ENCODE results near the gene AARS2. TPM values are rescaled to one million over a fixed set of nuclear protein-coding genes. Genes with fewer than 3 reads are reported as not detected.

AARS2 gene
- polyA plus RNA-seq, 5 donors, result 14.2 to 17.4 (median 16.5) TPM

GRCh38 chr6:44301782-44302564 is 11.2 kb downstream of the AARS2 start:
- DNase-seq, result no peak

GRCh38 chr6:44301106-44301505 is 12.0 kb downstream of the AARS2 start:
- DNase-seq, result no peak

DNA sequence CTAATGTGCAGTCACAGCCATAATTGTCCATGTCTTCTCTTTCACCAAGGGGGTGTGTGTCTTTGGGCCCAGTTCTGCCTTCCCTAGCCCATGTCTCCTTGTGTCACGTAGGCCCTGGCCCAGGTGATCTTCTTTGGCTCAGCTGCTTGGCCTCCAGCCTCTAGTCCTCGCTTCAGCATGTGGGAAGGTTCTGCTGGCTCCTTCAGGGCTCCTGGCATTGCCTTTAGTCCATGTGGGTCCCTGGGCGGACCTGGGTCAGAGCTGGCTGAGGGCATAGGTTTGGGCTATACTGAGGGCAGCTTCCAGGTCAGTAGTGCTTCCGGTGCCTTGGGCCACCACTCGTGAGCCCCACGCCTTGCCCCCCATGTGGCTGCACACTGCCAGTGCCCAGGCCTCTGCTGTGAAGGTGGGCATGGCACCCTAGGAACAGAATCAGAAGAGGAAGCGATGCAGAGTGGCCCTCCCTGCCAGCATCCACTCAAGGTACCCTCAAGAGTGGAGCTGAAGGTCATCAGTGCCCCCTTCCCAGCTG is 12.8 kb downstream of the AARS2 start:
- no peak for DNase-seq

DNA sequence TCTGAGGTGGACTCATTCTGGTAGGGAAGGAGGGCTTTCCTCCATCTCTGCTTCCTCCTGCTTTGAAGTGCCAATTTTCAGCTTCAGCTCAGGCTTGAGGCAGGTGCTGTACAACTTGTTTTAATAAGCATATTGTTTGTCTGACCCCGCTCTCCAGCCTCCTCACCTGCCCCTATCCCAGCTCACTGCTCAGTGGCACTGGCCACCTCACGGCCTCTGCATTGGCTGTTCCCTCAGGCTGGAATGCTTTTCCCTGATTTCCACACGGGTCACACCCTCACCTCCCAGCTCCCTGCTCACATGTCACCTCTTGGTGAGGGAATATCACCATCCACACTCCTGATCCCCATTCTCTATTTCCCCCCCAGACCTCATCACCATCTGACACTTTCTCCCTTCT is 14.3 kb downstream of the AARS2 start:
- no peak for DNase-seq

GRCh38 chr6:44298055-44298803 is 14.9 kb downstream of the AARS2 start:
- DNase-seq, result no peak

- peak; percentile 33 to 42 for DNase-seq
Measured at GRCh38 chr6:44297063-44298038, 15.8 kb downstream of the AARS2 start.

- no peak for DNase-seq
Measured at GRCh38 chr6:44294832-44295791, 18.0 kb downstream of the AARS2 start.

DNA sequence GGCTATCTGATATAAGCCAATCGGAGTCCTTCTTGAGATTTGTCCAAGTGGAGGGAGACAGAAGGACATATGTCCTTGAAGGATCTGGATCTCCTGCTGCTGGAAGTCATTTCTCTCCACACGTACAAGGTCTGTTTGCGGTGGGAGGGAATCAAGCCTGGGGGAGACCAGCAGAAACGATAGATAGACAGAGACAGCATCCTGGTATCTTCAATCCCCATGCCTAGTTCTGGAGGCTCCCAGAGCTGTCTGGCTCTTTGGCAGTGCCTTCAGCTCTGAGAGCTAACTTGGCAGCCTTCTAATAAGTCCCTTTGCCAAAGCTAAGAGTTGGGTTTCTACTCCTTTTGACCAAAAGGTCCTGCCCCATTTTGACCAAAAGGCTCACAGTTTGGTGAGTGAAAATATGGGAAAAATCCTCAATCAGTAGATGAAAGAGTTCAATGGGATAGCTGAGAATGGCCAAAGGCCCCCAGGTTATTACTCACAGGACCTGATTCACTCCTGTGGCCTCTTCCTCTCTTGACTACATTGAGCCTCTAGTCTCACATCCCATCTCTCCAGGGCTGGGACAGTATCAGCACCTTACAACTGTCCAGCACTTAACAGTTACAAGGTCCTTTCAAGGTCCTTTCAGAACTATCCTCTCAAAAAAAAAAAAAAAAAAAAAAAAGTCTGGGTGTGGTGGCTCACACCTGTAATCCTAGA is 20.3 kb downstream of the AARS2 start:
- no peak for DNase-seq

DNA sequence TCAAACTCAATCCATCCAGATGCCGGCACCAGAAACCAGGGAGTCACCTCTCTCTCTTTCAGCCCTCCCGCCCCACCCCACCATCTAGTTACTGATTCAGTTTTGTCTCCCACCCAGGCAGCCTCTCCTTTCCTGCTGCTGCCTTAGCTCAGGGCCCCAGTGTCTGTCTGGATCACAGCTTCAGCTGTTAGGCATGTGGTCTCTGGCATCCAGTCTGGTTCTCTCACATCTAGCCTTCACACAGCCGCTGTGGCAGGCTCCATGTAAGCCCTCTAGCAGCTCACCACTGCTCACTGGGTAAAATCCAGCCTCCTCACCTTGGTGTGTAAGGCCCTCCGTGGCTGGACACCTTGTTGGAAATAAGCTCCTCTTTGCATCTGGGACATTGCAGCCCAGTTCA is 21.3 kb downstream of the AARS2 start:
- no peak for DNase-seq

GRCh38 chr6:44289726-44290260 is 23.4 kb downstream of the AARS2 start:
- no peak for DNase-seq

GRCh38 chr6:44286747-44287146 is 26.4 kb downstream of the AARS2 start:
- DNase-seq, result no peak

DNA sequence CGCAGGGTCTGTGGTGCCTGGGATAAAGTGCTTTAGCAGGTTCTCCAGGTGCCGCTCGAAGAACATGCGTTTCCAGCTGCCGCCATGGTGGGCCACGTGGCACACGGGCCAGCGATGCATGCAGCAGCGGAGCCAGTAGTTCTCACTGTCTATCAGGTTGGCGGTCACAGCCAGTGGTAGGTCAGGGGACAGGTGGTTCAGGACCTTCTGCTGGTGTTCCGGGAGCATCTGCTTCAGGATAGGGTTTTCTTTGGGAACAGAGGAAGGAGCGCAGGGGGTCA is 26.9 kb downstream of the AARS2 start:
- no peak for DNase-seq

GRCh38 chr6:44285552-44286284 is 27.4 kb downstream of the AARS2 start:
- no peak for DNase-seq

- no peak for DNase-seq
Measured at GRCh38 chr6:44284867-44285266, 28.3 kb downstream of the AARS2 start.

GRCh38 chr6:44284121-44284520 is 29.0 kb downstream of the AARS2 start:
- DNase-seq, result no peak

GRCh38 chr6:44278774-44279697 is 34.1 kb downstream of the AARS2 start:
- DNase-seq, result no peak

DNA sequence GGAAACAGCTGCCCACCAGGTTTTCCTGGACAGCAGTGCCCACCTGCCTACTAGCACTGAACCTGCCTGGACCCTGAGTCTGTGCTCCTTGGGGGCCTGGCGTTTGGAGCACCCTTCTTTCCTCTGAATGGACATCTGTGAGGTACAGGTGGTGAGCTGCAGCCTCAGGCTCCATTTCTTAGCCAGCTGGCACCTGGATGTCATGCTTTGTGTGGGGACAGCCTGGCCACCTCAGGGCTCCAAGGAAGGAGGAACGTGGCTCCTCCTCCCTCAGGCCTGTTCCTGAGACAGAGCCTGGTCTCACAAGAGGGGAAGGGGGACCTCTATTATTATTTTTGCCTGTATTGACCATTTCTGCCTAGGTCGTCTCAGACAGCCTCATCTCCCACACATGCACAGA is 34.8 kb downstream of the AARS2 start:
- DNase-seq, result no peak

- no peak for DNase-seq
Measured at GRCh38 chr6:44277763-44278162, 35.4 kb downstream of the AARS2 start.
